HG03066 (cell line): Measurements from ENCODE around the gene FALEC.

Experiments
- ATAC-seq: cut with Tn5 transposase; IDR thresholded peaks from one replicate; pipeline ENCODE4 v1.9.1; 2021; ENCODE audit warnings: low read depth; ENCODE audit not compliant: unreplicated experiment

The FALEC gene

DNA sequence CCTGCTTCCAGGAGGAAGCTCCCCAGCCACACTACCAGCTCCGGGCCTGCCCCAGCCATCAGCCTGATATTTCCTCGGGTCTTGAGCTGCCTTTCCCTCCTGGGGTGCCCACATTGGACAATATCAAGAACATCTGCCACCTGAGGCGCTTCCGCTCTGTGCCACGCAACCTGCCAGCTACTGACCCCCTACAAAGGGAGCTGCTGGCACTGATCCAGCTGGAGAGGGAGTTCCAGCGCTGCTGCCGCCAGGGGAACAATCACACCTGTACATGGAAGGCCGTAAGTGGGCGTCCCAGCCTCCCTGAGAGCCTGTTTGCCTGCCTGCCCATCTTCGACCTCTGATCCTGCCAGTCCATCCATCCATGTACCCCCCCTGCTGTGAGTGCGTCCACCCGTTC lies 4.0 kb upstream of the FALEC start:
- no peak for ATAC-seq

DNA sequence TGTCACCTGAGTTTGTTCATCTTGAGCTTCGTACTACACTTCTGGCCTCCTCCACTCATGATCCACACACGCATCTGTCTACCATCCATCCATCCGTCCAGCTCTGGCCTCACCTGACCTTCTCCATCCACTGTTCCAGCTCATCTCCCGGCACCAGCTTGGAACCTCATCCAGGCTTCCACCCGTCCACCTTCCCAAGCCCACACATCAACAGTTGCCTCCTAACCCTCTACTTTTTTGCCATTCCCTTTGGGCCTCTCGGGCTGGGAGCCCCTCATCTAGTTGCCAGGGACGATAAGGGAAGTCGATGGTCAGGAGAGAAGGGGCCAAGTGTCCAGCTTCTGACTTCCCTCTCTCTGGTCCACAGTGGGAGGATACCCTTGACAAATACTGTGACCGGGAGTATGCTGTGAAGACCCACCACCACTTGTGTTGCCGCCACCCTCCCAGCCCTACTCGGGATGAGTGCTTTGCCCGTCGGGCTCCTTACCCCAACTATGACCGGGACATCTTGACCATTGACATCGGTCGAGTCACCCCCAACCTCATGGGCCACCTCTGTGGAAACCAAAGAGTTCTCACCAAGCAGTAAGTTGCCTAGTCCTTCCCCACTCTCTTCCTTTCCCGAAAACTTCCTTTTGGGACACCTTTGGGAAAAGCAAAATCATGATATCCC lies 3.4 kb upstream of the FALEC start:
- no peak for ATAC-seq

DNA sequence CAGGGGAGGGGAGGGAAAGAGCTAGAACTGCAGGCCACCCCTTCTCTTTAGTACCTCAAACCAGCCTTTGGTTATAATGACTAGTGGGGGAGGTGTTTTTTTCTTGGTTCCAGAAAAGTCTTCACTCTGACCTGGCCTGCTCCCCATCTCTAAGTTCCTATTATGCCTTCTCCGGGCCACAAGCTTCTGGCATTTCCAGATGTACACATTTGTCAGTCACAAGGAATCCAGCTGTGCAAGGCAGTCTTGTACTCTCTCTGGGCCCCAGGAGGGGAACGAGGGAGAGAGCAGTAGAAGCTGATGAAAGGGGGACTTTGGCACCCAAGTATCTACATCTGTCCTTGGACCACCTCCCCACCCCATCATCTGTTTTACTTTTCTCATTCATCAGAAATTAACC lies 2.7 kb upstream of the FALEC start:
- no peak for ATAC-seq

DNA sequence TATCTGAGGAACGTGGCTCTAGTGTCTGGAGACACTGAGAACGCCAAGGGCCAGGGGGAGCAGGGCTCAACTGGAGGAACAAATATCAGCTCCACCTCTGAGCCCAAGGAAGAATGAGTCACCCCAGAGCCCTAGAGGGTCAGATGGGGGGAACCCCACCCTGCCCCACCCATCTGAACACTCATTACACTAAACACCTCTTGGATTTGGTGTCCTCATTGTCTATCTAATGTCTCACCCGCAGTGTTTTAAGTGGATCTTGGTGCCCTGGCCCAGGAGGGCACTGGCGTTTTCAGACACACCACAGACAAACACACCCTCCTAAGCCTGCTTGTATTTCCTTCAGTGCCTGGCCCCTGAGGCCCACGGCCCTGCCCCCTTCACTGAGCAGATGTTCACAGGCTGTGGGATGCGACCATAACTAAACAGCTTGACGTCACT lies 2.2 kb upstream of the FALEC start:
- no peak for ATAC-seq

DNA sequence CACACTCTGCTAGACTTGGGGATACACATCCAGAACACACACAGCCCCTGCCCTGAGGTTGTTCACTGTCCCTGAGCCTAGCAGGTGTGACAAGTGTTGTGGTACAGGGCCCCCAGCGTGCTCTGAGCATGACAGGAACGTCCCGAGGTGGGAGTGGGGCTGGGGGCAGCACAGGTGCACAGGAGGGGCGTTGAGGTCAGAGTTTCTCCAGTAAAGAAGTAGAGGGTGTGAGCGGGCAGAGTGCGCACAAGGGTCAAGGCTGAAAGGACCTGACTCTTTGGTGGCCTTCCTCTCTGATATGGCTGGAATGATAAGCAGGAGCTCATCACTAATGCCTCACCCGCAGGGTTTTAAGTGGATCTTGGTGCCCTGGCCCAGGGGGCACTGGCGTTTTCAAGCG lies 1.3 kb upstream of the FALEC start:
- no peak for ATAC-seq

DNA sequence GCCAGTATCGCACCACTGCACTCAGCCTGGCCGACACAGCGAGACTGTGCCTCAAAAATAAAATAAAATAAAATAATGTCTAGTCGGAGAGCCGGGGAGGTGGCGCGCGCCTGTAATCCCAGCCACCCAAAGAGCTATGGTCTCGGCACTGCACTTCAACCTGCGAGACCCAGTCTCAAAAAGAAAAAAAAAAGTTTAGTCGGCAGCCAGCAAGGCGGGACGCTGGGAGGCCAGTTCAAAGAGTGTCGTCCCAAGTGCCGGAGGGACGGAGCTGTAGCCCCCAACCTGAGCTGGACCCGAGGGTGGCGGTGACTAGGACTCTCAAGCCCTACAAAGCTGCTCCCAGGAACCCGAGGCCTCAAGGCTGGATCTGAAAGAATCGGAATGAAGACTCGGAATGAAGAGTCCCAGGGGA lies 632 bp upstream of the FALEC start:
- no peak for ATAC-seq

DNA sequence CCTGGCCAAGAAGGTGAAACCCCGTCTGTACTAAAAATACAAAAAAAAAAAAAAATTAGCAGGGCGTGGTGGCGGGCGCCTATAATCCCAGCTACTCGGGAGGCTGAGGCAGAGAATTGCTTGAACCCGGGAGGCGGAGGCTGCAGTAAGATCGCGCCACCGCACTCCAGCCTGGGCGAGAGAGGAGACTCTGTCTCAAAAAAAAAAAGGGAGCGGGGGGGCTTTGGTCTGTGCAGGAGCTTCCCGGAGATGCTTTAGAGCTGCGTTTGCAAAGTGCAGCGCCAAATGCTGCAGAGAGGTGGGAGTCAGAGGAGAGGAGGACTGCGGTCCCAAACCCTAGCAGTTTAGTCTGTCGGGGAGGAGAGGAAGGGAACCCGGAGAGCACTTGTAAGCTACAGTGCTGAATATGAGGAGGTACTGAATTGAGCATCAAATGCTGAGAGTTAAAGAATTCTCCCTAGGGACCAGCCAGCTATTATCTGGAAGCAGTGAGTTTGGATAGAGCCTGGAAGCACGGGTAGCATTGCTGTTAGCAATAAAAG lies 569 bp downstream of the FALEC start:
- ATAC-seq = no peak

DNA sequence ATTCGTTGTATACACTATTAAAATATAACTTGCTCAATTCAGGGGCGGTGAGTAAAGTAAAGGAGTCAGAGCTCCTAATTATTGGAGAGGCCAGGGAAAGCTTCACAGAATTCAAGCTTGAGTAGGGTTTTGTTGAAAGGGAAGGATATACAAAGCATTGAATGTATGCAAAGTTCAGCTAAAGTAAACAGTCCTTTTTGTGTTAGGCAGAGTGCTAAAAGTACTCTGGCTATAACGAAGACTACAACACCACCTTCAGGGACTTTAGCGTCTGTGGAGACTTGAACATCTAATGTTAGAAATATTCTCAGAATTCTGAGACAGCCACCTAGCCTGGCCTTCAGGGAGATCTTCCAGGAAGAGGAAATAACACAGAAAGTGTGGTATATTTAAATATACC lies 1.1 kb downstream of the FALEC start:
- ATAC-seq = no peak

DNA sequence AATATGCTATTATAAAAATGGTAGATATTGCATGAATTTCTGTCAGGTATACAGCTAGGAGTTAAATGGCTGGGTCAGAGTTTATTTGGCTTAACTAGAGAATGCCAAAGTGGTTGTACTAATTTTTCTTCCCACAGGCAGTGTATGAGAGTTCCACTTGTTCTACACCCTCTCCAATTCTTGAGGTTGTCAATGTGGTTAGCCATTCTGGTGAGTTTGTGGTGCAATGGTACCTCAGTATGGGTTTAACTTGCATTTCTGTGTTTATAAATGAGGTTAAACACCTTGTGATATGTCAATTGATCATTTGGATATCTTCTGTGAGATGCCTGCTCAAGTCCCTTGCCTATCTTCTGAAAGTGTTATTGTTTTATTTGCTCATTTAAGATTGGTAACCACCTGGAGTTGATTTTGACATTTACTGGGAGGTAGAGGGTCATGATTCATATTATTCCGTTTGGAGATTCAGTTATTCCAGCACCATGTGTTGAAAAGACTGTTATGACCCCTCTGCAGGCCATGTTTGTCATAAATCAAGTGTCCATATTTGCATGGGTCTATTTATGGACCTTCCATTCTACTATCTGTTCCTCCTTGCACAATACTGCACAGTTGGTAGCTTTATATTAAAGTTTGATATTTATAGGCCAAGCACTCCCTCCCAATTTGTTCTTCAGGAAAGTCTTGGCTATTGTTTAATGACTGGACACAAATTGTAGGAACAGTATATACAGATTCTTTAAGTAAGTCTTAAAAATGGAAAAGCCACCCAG lies 5.8 kb downstream of the FALEC start:
- no peak for ATAC-seq

DNA sequence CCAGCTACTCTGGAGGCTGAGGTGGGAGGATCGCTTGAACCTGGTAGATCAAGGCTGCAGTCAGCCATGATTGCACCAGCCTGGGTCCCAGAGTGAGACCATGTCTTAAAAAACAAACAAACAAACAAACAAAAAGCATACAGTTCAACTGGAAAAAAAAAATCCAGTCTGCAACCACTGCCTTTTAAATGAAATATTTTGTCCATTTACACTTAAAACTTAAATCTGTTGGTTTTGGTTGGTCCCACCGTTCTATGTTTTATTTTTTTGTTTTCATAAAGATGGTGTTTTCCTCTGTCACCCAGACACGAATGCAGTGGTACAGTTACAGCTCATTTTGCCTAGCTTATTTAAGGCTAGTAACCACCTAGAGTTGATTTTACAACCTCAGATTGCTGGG lies 9.8 kb downstream of the FALEC start:
- no peak for ATAC-seq

DNA sequence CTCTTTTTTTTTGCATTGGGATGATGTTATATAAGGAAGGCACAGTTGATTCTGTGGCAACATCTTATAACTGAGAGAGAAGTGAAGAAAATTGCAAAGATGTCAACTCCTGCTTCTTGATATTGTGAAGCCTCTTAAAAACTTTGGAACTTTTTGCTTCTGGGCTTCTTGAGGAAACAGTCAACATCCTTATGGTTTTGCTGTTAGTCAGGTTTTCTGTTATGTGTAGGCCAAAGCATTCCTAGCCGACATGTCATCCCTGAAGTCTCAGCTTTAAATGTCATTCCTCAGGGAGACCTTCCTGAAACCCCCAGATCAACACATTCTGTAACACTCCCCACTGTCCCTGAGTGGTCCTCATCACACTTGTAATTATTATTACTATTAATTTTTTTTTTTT lies 12.6 kb downstream of the FALEC start:
- no peak for ATAC-seq

DNA sequence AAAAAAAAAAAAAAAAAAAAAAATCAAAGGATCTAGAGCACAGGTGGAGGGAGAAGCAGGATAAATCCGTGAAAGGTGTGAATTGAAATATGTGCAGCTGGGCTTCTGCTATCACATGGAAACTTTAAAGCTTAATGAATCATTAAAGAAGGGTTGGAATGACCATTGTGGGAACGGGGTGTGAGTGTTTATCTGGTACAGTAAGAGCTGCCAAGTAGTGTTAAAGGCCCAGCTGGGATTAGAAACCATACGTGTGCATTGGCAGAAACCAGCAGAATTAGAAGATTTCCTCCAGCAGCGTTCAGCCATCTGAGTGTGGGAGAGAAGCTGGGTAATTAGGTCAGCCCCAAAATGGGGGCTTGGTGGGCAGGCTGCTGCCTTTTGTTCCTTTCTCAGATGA lies 13.5 kb downstream of the FALEC start:
- no peak for ATAC-seq

DNA sequence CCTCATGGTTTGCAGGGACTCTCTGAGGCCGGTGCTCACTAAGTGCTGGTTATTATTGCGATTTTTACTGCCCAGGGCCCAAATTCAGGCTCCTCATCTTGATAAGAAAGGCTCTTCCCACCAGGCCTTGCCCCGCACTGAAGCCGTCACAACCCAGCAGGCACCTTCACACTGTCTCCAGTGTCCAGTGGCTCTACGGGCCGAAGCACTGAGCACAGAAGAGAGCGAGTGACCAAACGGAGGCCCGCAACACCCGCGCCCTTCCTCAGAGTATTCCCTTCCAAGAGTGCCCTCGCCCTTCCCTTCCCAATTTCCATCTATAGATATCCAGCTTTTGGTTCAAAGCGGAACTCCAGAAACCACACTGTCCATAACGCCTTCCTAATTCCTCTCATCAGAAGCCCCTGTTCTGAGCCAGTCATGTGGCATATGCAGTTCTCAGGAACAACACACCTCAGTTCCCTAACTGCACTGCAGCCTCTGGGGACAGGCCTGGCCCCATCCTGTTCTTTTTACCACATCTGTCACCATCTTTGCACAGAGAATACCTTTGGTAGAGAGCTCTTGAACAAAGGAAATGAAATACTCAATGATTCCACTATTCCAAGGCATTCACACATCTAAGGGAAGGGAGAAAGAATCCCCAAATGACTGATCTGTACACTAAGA lies 15.1 kb downstream of the FALEC start:
- no peak for ATAC-seq

DNA sequence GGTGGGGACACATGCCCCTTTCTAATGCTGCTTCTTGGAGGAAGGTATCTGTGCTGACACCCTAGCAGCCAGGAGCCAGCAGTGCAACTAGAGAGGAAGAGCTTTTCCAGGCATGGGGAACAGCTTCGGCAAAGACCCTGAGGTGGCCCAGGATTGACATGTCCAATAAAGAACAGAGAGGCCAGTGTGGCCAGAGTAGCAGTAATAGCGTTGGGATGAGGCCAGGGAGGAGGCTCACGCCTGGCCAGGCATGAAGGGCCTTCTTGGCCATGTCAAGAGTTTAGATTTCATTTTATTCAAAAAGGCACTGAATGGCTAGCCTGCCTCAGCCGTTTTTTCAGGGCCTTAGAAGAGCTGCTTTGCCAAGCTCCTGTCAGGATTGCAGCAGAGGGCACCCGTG lies 17.3 kb downstream of the FALEC start:
- no peak for ATAC-seq

DNA sequence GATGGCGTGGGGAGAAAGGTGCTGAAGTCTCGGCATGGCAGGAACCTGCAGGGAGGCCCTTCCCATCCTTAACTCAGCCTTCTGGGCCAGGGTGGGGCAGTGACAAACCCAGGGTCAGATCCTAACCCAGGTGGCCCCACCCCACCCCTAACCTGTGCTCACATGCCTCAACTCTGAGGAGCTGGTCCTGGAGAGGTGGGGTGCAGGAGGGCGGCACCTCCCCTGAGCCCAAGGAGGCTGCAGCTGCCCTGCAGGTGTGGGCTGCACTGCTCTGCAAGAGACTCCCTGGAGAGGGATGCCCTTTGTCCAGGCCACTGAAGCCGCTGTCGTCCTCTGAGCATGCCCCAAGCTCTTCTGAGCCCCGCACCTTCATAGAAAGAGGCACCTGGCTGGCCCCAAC lies 18.4 kb downstream of the FALEC start:
- no peak for ATAC-seq

DNA sequence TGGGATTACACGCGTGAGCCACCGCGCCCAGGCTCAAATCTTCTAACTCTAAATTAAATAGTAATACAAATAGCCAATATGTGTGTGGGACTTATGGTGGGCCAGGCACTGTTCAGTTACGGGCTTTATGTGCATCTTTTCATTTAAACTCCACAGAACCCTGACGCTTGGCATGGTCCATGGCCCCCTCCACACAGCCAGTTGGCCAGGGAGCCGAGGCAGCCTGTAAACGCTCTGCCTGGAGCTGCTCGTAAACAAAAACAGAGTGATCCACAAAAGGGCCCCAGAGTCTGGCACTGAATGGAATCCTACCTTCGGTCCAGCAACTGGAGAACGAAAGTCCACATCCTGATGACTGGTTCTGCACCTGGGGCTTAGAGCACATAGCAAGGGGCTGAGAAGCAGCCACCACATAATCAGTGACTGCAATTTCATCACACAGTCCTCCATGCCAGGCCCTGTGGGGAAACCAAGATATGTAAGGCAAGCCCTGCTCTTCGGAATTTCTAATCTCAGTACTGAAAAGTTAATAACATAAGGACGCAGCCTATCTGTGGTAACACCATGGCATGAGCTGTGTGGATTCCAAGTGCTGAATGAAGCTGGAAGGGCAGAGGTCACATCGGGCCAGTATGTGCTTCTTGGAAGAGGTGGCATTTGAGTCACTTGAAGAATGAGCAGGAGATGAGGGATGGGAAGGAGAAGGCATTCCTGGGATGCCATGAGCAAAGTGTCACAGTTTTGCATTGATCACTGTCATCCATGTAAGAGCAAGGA lies 20.1 kb downstream of the FALEC start:
- ATAC-seq = no peak

DNA sequence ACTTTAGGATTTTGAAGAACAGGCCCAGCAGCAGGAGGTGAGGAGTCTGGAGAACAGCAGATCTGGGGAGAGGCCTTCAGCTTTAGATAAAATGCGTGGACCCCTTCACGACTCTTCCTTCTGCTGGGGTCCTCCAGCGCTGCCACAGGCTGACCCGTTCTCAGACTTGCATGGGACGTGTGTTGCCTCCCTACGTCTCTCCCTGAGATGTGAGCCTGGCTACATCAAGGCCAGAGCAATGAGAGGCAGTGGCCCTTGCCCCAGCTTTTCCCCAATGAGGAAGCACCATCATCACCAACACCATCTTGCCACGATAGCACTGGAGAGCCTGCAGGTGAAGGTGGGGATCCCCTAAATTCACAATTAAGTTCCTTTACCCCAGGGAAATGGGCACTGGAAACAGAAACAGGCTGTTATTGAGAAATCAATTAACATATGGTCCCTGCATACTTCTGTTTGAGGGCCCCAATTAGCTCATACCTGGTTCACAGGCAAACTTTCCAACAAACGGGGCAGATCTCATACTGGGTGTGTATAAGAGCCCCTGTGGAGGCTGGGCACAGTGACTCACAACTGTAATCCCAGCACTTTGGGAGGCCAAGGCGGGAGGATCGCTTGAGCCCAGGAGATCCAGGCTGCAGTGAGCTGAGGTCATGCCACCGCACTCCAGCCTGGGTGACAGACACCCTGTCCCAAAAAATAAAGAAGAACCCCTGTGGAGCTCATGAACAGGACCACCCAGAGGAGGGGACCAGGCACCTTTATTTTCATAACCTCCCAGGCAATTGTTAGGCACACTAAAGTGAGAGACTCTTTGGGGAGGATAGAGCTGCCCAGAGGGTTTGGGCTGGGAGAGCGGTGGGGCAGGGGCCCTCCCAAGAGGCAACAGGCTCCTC lies 21.5 kb downstream of the FALEC start:
- ATAC-seq = no peak

DNA sequence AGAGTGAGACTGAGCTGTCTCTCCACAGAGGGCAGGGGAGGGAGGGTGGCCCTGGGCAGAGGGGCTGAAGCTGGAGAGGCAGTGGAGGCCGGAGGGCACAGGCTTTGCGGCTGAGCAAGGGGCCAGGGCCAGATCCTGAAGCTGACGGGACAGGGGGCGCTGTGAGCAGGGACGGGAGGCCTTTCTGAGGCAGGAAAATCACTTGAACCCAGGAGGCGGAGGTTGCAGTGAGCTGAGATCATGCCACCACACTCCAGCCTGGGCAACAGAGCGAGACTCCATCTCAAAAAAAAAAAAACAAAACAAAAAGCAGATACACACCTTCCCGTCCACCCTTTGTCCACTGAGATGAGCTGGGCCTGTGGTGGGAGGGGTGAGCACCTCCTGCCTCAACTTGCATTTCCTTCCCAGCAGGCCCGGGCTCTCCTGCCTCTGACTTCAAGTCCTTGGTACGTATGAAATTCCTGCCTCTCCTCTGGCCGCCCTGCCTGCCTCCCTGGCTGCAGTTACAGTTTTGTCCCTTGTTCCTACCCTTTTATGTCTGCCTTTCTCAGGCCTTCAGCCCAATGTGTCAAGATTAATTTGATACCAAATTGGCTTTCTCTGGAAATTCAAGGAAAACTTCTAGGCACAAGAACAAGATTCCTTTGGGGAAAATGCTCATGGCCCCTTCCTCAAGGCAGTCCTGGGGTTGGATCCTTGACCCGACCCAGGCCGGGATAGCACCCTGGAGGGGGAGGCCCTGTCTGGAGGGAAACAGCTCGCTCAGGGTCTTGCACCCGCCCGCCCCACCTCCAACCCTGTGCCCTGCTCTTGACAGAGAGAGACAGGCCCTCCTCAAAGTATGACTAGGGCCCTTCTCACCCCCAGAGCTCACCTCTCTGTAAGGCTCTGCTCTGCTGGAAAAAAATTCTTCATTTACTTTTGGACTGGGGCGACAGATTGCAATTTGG lies 22.5 kb downstream of the FALEC start:
- ATAC-seq = no peak
